Measurements from ENCODE around the gene CRELD2.

Gene CRELD2

DNA sequence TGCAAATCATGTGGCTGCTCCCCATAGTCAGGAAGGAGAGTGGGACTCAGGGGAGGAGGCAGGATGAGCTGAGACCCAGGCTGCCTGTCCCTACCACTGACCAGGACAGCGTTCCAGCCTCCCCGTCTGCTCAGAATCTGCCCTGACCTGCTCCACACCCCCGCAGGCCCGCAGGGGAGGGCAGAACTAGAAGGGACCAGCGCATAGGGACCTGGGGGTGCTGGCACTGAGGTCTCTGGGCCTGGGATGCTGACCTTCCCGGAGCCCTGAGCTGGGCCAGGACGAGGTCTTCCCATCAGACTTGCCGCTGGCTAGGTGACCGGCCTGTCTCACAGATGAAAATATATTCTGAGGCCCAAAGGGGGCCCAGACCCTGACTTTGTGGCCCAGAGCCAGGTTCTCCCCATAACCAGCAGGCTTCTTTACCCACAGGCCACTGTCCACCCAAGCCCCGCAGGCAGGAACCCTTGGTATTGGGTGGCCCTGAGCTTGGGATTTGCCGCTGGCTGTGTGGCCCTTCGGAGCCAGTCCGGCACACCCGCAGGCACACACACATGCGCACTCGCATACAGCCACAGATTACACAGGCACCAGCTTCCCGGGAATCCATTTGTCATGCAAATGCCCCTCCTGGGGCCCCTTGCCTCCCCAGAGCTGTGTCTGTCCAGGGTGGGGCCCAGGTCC is 28.3 kb downstream of the CRELD2 start:
- no peak for DNase-seq

DNA sequence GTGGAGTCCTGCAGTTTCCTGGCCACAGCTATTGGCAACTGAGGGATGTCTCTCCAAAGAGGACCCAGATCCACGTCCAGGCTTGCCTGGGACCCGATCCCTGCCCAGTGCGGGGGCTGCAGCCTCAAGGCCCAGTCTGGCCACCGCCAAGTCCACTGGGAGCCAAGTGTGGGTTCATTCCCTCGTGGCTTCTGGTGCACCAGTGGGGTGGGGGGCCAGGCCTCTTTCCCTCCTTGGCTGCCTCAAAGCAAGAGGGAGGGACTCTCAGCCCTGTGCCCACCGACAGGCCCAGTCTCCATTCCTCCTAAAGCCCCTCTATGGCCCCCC is 28.8 kb downstream of the CRELD2 start:
- no peak for TF ChIP-seq POLR2A (IDR thresholded peaks at IDR 0.05; ENCODE audit: low read length)
- no peak for TF ChIP-seq GATA1 (IDR thresholded peaks at IDR 0.05; ENCODE audit: low read depth, low read length)
- DNase-seq: no peak

More for the DNA sequence above, 28.3 kb downstream of the CRELD2 start:
- TF ChIP-seq POLR2A (IDR thresholded peaks at IDR 0.05; ENCODE audit: low read length) (no peak), GATA1 (IDR thresholded peaks at IDR 0.05; ENCODE audit: low read depth, low read length) (no peak)

DNA sequence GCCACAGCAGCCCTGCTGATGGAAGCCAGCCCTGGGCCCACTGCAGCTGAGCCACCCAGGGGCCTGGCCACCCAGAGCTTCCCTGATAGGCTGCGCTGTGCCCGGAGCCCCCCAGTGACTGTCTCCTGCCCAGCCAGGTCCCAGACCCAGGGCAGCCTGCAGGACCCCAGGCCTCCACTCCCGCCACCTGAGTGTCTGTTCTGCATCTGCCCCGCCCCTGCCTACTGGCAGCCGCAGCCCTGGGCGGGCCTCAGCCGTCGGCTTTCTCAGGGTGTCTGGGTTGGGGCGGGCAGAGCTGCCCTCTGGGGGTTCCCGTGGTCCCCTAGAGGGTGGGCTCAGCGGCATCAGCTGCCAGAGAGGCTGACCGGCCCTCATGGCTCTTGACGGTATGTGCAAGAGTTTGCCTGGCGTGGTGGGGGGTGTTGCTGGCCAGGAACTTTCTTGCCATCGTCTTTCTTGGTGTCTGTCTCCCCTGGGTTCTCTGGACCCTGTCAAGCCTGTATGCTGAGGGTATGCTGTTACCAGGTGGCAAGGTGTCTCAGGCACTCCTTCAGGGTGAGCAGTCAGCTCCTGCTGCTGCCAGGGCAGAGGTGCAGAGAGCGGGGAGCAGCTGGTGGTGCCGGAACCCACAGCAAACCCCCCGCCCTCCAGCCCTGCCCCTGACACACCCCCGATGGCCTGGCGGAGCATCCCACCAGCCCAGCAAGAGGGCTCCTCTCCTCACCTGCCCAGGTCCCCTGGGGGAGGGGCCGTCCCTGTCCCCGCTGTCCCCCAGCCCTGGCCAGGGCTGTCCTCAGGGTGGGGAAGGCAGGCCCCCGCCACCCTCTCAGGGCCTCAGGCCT is 29.9 kb downstream of the CRELD2 start:
- DNase-seq: no peak
- TF ChIP-seq GATA1 (IDR thresholded peaks at IDR 0.05; ENCODE audit: low read depth, low read length) (no peak), POLR2A (IDR thresholded peaks at IDR 0.05; ENCODE audit: low read length) (no peak)

DNA sequence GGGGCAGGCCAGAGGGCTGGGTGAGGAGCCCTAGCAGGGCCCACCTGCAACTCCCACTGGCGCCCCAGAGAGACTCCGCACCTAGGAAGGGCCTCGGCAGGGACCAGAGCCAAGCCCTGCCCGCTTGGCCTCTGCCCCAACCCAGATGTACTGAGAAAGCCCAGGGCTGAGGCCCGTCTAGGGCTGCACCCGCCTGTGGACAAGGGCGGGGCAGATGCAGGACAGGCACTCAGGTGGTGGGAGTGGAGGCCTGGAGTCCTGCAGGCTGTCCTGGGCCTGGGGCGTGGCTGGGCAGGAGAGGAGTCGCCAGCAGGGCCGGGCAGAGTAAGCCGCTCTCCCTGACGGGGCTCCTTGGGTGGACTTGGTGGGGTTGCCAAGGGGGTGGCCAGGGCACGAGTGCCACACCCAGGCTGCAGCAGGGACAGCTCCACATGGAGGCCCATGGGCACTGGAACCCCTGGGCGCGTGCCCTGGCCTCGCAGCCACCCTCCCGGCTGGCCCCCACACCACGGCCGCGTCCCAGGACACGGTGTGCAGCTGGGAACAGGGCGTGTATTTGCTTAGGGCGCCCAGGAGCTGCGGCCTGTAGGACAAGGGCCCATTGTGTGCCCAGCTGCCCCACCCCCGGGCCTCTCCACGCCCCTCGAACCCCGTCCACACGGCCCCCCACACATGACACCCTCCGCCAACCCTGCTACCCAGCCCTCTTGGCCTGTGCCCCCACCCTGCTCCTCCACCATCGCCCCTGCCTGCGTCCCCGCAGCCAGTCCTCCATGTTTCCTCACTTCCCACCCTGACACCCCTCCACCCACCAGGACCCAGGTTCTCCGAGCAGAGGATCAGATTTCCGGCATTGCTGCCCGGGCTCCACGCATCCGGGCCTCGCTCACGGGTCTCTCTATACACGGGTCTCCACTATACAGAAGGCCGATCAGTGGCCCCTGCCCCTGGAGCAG is 30.8 kb downstream of the CRELD2 start:
- TF ChIP-seq POLR2A (IDR thresholded peaks at IDR 0.05; ENCODE audit: low read length) (no peak), GATA1 (IDR thresholded peaks at IDR 0.05; ENCODE audit: low read depth, low read length) (no peak)
- no peak for DNase-seq

DNA sequence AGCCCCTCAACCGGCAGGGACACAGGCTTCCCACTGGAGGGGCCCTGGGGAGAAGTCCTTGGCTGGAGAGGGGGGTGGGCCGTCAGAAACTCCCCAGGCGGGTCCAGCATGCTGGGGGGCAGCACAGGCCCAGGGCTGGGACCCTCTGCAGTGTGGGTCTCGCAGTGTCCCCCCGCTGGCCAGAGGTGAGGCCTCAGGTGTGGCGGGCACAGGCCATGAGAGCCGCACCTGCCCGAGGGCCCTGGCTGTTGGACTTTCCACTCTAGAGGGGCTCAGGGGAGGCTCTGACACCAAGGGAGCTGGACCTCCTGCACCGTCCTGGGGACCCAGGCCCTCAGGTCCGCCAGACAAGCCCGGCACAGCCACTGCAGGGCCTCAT is 31.5 kb downstream of the CRELD2 start:
- no peak for DNase-seq
- TF ChIP-seq GATA1 (IDR thresholded peaks at IDR 0.05; ENCODE audit: low read depth, low read length) (no peak), POLR2A (IDR thresholded peaks at IDR 0.05; ENCODE audit: low read length) (no peak)

DNA sequence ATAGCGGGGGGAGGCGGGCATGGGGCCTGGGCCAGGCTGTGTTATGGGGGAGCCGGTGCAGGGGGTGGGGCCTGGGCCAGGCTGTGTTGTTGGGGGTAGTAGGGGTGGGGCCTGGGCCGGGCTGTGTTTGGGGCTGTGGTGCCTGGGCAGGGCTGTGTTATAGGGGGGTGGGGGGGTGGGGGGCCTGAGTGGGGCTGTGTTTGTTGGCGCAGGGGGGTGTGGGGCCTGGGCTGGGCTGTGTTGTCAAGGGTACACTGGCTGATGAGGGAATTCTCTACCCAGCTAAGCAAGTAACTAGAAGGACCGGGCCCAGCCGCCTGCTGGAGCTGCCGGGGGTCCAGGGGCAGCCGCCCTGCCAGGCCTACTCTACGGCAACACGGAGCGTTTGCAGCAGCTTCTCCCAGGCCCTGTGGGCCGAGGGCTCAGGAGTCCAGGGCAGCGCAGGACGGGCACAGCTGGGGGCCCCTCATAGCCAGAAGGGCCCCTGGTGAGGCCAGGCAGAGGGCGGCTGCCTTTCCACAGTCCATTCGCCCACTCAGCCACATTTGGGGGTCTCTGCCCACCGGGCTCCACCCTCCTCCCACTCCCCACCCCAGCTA is 32.1 kb downstream of the CRELD2 start:
- TF ChIP-seq POLR2A (IDR thresholded peaks at IDR 0.05; ENCODE audit: low read length) (no peak), GATA1 (IDR thresholded peaks at IDR 0.05; ENCODE audit: low read depth, low read length) (no peak)
- no peak for DNase-seq

DNA sequence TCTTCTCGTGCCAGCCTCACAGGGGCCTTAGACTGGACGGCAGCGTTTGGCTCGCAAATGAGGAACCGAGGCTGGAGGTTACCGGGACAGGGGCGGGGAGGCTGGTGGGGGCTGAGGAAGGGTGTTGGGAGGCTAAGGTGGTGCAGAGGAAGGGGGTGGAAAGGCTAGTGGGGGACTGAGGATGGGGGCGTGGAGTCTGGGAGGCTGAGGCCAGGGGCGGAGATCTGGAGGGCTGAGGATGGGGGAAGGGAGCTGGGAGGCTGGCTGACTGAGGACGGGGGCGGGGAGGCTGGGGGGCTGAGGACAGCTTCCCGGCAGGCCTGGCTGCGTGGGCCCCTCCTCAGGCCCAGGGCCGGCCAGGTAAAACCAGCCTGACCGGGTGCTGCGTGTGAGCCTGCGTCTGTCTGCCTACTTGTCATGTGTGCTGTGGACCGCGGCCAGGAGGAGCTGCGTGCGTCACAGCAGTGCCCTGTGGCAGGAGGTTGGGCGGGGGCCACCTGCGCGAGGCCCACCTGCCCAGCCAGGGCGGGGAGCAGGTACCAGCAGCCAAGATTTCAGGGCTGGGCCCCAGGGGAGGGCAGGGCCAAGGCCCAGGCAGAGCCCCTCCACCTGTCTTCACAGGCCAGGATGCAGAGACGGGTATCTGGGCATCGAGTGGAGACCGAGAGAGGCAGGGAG is 32.7 kb downstream of the CRELD2 start:
- DNase-seq: no peak

DNA sequence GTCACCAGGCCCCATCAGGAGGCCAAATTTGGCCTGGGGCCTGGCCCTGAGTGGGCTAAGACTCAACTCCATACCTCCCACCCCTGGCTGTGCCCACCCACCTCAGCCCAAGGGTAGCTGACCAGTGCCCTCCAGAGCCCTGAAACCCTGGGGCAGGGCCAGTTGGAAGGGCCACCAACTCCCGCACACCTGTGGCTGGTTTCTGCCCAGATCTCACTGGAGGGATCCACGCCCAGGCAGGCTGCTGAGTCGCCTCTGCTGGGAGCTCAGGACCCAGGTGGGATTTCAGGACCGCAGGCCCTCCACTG is 33.2 kb downstream of the CRELD2 start:
- no peak for TF ChIP-seq GATA1 (IDR thresholded peaks at IDR 0.05; ENCODE audit: low read depth, low read length)
- TF ChIP-seq POLR2A (IDR thresholded peaks at IDR 0.05; ENCODE audit: low read length): no peak
- no peak for DNase-seq

More for the DNA sequence above, 32.7 kb downstream of the CRELD2 start:
- TF ChIP-seq POLR2A (IDR thresholded peaks at IDR 0.05; ENCODE audit: low read length): no peak

DNA sequence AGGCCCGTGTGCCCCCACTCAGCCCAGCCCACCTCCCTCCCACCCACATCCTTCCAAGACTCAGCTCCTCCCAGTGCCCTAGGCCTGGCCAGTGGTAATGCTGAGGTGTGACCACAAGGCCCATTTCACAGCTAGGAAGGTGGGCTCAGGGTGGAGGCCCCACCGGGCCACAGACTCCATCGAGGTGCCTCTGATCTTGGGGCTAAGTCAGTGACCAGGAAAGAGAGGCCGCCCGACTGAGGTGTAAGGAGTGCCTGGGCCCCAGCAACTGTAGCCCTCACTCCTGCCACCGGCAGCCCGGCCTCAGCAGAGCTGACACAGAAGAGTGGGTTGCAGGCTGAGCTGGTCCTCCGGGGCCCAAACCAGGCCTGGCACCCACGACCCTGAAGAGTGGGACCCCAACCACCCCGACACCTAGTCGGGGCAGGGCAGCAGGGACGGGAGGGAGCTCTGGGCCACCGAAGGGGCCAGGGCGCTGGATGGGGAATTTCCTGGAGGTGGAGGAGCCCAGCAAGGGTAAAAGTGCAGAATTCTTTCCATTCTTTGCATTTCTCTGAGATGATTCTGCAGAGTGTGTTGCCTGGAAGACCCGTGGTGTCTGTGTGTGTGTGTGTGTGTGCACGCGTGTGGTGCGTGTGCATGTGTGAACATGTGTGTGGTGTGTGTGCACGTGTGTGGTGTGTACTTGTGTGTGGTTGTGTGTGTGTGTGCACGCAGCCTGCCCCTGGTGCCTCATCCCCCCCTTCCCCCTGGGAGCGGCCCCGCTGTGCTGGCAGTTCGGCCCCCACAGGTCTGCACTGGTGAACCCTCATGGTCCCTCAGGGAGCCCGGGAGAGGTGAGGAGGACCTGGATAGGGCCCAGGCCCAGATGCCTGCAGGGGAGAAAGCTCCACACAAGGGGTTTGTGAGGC is 33.8 kb downstream of the CRELD2 start:
- TF ChIP-seq POLR2A (IDR thresholded peaks at IDR 0.05; ENCODE audit: low read length) (no peak), GATA1 (IDR thresholded peaks at IDR 0.05; ENCODE audit: low read depth, low read length) (no peak)
- no peak for DNase-seq

DNA sequence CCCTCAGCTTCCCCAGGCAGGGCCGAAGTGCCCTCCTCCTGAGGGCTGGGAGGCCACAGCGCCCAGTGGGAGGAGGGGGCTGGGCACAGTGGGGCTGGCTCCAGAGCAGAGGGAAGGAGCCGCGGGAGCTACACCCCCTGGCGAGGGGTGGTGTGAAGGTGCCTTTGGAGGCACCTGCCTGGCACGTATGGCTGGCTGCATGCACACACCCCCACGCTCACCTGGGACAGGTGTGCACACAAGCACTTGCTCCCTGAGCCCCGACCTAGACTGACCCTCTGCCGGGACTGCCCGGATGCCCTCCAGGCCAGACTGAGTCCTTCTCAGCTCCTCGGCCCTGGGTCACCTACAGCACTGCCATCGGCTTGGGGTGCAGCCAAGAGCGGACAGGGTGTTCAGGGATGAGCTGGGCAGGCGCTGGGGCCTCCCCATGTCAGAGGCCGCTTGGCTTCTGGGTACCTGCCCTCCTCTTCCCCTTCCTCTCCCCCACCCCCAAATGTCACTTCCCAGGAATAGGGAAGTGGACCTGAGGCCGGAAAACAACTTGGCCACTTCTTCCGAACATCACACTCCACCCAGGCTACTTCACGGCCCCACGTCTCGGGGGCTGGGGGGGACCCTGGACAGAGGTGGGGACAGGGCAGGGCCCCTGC is 34.7 kb downstream of the CRELD2 start:
- no peak for DNase-seq
- TF ChIP-seq POLR2A (IDR thresholded peaks at IDR 0.05; ENCODE audit: low read length) (no peak), GATA1 (IDR thresholded peaks at IDR 0.05; ENCODE audit: low read depth, low read length) (no peak)

DNA sequence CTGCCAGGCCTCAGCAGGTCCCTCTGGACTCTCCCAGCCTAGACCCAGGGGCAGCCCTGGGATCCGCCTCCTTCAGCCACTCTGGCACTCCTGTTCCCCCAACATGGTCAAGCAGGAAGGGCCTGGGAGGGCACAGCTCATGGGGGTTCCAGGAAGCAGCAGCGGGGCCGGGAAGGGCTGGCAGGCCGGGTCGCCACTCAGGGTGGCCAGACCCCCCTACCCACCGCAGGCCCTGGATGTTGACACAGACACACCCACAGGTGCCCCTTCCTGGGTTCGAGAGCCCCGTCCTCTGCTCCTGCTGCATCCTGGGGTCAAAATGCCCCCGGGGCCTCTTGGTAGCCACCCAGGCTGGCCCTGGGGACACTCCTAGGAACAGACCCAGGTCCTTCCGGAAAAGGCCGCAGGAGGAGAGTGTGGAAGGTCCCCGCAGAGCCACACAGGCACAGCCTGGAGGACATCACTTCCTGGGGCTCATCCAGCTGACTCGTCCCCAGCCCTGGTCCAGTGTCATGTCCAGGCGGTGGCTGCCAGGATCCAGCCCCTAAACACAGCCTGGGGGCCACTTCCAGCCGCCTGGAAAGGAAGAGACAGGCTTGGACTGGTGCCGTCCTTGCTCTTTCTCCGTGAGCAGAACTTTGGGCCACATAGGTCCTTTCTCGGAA is 35.4 kb downstream of the CRELD2 start:
- TF ChIP-seq GATA1 (IDR thresholded peaks at IDR 0.05; ENCODE audit: low read depth, low read length) (no peak), POLR2A (IDR thresholded peaks at IDR 0.05; ENCODE audit: low read length) (no peak)
- no peak for DNase-seq
